RKO (cell line): ENCODE results near the gene KCNQ4.

ENCODE experiments used
- DNase-seq: peaks from one replicate; pipeline ENCODE4 v3.0.0-alpha.2; 2016; ENCODE audit warnings: low spot score

The KCNQ4 gene

DNA sequence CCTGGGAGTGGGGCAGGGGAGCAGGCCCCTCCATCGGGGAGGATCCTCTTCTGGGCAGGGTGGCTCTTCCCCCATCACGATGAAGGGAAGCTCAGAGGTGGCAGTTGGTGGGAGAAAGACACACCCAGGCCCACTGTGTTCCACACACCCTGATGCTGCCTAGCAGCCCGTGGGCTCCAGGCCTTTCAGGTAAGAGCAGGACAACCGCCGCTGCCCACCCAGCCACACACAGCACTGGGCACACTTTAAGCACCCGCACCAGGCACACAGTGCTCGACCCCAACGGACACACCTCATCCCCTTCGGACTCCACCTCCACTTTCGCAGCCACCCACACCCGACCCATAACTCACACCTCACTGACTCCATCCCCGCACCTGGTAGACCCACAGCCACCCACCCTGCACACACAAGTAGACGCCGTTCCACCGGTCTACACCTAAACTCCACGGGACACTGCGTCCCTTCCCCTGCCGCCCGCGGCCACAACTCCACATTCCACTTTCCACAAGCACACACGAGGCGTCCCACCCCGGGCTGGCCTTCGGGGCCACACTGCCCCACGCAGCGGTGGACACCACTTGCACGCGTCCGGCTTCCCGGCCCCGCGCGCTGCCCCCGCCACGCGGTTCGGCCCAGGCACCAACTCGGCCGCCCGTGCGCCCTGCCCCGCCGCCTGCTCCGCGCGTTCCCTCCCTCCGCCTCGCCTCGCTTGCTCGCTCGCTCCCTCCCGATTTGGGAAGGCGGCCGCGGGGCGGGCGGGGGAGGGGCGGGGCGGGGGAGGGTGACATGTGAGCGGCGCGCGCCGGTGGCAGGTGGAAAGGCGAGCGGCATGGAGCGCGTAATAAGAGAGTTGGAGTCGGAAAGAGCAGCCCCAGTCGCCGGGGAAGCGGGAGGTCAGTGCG lies at the start of gene KCNQ4:
KCNQ4 (plus strand) TSS at position 787 of the 905 bp plus-strand sequence. CDS start 307 bp downstream, outside the sequence.
- DNase-seq, result peak; percentile 70

DNA sequence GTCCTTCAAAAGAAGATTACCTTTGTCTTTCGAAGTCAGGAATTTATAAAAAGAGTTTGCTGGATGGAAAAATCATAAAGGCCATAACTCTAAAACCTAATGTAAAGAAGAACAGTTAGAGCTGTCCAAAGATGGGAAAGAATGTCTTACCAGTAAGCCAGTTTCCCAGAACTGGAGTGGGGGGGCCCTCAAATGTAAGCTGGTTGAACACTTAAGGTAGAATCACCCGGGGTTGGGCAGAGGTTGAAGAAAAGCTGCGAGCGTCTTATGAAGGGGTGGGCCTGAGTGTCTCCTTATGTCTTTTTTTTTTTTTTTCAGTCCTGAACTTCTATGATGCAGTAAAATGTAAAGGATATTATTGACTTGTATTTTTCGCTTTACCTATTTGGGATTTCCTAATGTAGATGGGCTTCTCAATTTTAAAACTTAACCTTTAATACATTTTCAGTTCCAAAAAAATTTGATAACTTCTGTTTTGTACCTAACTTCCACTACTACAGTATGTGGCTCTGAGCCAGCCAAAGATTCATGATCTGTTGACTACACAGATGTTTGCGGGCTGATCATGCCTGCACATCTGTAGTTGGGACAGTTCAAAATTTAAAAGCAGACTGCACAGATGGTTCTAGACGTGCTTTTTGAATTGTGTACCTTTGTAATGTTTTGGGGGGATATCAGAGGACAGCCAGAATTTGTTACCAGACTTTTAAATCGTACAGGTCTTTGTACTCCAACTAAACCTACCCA lies 48.5 kb upstream of the KCNQ4 start:
- DNase-seq, result no peak

DNA sequence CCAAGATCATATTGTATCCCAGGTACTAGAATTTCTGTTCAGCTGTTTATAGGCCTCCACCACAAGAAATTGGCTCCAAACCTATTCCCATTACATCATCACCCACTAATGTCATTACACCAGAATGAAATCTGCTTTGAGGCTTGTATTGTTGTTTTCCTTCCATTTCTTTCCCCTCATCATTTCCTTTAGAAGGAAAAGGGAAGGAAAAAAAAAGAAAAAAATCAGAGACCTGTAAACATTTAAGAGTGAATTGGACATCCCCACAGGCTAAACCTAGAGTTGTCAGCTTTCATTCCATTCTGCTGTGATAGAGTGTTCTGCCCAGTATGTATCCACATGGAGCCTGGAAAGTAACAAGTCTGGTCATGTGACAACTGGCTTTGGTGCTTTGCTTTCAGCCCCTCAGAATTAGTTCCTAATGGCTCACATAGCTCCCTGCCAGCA lies 47.5 kb upstream of the KCNQ4 start:
- no peak for DNase-seq

DNA sequence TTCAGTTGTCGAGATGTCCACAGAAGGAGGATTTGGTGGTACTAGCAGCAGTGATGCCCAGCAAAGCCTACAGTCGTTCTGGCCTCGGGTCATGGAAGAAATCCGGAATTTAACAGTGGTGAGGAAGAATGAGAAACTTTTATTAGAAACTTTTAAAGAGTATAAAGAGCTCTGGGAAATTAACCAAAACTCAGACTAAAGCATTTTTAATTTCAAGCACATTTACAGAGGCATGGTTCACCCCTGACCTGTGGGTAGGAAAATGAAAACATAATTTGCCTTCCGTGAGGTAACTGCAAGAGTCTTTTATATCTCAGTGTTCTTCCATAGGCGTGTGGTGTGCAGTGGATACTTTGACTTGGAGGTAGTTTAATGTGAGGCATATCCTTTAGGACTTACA lies 44.8 kb upstream of the KCNQ4 start:
- DNase-seq, result no peak

DNA sequence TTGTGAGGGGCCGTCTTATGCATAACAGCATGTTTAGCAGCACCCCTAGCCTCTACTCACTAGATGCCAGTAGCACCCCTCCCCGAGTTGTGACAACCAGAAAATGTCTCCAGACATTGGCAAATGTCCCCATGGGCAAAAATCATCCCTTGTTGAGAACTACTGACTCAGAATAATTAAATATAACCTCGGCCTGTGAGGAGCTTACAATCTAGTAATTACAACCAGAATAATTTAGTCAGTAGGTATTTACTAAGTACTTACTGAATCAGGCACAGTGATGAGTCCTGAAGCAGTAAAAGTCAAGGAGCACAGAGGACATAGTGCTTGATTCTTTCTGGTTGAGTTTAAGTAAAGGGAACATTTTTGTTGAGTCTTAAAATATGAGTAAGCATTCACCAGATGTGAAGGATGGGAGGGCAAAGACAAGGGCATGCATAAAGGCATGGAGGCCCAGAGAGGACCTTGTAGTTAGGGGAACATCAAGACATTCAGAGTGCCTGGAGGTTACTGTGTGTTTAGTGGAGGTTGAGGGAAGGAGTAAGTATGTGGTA lies 44.1 kb upstream of the KCNQ4 start:
- DNase-seq, result no peak

DNA sequence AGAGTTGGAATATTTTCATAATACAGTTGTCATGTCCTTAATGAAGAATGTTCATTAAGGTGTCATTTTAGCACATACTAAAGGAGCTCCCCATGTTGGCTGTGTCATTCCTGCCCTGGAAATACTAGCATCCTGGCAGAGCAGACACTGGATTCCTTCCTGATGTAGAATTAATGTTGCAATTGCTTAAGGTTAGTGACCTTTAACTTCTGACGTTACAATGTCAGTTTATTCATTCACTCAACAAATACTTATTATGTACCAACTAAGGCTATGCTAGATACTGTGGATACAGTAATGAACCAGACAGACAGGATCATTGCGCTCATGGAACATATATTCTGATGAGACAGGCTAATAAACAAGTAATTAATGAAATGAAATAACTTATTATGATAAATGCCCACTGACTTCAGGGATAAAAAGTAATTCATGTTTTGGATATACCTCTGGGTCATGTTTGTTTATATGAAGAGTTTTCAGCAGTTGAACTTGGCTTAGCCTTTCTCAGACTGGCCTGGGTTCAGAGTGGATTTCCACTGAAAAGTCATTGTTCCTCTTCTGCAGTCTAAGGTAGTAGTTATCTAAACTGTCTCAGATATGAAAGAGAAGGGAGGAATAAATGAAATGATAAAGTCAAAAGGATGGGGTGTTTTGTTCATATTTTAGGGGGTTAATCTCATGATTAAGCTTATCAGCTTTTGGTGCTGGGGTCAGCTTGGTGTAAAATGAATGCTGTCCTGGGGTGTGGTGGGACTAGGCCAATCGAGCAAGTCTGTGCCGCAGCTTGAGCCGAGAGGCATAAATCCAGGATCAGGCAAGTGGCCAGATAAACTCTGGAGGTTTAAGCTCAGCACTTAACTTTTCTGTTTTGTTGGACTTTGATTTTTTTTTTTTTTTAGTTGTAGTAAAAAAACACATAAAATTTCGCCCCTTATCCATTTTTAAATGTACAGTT lies 43.3 kb upstream of the KCNQ4 start:
- DNase-seq, result no peak

DNA sequence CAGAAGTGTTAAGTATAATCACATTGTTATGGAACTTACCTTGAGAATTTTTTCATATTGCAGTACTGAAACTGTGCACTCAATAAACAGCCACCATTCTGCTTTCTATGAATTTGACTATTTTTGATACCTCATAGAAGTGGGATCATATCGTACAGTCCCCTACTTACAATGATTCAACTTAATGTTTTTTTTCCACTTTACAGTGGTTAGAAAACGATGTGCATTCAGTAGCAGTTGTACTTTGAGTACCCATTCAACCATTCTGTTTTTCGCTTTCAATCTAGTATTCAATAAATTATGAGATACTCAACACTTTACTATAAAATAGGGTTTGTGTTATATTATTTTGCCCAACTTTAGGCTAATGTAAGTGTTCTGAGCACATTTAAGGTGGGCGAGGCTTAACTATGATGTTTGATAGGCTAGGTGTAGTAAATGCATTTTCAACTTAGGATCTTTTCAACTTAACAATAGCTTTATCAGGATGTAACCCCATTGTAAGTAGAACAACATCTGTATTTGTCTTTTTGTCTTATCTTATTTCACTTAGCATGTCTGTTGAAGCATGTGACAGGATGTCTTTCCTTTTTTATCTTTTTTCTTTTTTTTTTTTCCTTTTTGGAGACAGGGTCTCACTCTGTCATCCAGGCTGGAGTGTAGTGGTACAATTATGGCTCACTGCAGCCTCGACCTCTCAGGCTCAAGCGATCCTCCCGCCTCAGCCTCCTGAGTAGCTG lies 42.4 kb upstream of the KCNQ4 start:
- DNase-seq, result no peak

DNA sequence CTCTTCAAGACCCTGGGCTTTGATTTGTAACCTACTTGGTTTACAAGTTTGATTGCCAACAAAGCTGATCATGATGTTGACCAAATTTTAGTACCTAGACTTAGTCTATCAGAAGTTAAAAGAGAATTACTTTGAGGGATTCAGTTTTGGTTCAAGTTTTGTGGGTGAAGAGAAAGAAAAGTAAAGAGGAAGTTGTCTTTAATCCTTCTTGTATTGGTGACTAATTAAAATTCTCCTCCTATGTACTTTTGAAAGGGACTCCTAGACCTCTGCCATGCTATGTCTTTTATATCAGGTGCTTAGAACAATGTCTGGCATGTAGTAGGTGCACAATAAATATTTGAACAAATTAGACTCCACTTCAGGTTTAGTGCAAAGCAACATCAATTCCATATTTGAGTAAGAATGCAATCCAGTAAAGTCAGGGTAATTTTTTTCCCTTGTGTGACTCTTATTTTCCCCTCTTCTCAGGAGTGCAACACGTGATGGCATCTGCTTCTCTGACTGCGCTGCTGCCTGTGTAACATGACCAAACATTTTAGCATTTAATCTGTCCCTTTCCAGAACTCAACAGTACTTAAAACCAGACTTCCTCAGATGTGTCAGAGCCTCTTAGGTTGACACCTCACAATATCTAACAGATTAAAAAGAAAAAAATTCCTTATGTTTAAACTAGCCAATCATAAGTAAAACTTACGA lies 41.1 kb upstream of the KCNQ4 start:
- no peak for DNase-seq

DNA sequence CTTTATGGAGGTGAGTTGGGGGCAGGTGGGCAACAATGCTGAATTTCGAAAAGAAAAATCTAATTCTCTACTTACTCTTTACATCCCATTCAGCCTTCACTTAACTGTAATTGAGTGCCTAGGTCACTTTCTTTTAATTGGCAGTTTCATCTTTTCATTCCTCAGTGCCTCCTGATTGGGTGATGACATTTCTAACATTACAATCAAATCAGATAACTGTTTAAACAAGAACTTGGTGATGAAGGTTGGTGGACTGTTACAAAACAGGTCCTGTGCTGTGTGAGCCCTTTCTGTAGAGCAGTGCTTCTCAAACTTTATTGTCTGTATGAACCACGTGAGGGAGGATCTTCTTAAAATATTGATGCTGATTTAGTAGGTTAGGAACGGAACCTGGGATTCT lies 40.1 kb upstream of the KCNQ4 start:
- no peak for DNase-seq

DNA sequence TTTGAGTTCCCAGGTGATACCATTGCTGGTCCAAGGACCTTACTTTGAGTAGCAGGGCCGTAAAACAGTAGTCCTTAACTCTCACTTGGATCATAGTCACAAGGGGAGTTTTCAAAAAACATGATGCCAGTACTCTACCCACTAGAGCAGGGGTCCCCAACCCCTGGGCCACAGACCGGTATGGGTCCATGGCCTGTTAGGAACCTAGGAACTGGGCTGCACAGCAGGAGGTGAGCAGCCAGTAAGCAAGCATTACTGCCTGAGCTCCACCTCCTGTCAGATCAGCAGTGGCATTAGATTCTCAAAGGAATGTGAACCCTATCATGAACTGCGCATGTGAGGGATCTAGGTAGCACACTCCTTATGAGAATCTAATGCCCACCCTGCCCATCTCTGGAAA lies 39.7 kb upstream of the KCNQ4 start:
- no peak for DNase-seq

DNA sequence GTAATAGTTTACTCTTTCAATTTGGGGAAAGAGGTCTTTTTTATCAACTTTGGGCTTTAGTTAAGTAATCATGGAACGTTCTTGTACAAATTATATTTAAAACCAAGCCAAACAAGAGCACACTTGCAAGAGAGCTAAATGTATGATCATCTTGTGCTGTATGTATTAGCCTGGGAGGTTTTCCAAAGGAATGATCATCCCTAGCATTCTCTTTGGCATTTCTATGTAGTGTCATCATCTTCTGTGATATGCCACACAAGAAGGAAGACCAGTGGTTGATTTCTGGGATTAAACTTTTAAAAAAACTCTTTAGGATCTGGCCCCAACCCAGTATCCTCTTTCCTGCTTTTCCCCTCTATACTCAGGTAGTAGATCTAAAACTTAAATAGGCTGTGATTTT lies 38.4 kb upstream of the KCNQ4 start:
- DNase-seq, result no peak

DNA sequence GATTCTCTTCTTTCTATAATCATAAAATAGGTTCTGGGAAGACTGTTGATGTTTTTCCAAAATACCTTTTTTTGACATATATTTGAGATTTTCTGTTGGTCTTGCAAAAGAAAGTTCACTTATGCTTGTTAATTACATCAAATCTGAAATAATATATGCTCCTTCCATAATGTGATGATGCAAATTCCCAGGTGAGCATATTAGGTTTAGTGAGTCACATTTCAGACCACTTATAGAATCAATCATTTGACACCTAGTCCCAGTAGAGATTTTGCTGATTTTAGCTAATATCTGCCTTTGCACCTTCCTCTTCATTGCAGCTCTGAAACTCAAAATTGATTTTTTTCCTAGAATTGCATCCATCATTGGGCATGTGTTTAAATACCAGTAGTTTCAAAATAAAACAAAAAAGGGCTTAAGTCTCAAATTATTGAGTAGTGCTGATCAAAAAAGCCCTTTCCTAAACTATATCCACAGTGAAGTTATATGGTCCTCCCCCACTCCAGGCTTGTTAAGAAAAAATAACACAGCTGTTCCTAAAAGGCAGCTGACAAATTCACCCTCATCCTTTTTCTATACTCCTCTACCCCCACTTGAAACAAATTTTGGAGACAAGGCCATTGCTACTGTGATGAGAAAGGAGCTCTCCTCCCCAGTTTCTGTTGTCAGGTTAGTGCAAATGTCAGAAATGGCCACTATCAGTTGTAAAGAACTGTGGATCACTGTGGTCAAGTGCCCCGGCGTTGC lies 37.1 kb upstream of the KCNQ4 start:
- no peak for DNase-seq

DNA sequence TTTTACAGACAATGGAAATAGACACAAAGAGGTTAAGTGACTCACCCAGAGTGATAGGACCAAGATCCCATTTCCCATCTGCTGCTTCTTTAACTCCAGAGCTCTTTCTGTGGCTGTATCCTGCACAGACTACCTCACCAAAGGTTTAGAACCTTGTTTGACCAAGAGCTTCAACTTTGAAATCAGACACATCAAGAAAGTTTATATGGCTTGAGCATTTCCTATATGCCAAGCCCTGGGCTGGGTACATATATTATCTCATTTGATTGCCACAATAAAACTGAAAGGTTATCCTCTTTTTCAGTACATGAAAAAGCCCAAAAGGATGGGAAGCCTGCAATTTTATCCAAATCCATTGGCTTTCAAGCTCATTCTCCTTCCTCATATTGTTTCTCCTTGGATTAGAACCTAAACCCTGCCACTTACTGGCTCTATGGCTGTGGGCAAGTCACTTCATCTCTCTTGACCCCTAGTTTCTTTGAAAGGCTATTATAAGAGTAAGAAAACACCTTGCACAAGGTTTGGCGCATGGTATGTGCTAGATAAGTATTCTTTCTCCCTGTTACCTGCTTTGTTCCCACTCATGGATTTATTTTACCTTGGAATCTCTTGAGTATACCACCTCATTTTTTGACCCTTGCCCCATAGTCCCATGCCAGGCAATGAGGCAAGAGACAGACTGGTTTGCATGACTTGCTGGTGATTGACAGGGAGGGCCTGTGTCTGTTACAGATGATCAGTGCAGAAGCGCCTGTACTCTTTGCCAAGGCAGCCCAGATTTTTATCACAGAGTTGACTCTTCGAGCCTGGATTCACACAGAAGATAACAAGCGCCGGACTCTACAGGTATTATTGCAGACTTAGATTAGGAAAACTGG lies 34.5 kb upstream of the KCNQ4 start:
- no peak for DNase-seq

DNA sequence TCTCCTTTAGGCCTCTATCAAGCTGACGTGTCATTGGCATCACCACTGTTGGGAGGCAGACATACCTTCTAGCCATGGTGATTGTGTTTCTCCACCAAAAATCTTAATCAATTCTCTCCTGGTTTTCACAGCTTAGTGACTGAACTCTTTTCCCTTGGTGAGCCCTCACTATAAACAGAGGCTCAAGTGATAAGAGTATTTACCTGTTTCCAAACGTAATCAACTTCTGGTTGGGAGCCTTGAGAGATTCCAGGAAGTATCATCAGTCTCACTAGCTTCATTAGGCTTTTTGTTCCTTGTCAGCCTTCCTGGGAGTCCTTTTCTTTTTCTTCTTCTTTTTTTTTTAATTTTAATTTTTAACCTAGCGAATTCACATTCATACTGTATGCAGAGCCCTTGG lies 33.8 kb upstream of the KCNQ4 start:
- DNase-seq, result no peak

DNA sequence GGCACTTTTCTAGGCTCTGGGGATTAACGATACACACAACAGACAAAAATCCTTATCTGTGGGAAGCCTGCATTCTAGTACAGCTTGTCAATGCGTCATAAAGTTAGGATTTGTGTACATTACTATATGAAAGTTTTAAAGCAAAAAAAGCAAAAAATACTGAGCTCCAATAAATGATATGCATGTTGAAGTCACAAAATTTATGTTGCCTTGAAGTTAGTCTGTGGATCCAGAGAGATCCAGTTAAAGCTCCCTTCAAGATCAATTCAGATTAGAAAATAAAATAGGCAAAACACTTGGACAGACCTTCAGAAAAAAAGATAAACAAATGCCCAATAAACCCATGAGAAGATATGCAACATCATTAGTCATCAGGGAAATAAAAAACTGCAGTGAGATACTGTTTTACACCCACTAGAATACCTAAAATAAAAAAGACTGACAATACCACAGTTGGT lies 33.1 kb upstream of the KCNQ4 start:
- DNase-seq, result no peak

DNA sequence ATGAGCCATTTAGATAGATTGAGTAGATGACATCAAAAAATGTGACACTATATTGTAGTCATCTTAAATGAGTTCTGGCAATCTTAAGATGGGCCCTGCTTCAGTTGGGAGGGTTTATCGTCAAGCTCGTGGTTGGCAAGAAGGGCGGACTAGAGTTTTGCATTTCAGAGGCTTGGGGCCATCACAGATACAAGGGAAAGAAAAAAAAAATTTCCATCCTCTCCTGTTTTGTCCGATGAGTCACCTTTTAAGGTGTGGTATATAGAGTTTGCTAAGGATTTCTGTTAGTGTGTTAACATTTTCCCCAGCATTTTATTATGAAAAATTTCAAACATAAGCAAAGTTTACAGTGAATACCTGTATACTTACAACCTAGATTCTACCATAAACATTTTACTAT lies 31.8 kb upstream of the KCNQ4 start:
- DNase-seq, result no peak

DNA sequence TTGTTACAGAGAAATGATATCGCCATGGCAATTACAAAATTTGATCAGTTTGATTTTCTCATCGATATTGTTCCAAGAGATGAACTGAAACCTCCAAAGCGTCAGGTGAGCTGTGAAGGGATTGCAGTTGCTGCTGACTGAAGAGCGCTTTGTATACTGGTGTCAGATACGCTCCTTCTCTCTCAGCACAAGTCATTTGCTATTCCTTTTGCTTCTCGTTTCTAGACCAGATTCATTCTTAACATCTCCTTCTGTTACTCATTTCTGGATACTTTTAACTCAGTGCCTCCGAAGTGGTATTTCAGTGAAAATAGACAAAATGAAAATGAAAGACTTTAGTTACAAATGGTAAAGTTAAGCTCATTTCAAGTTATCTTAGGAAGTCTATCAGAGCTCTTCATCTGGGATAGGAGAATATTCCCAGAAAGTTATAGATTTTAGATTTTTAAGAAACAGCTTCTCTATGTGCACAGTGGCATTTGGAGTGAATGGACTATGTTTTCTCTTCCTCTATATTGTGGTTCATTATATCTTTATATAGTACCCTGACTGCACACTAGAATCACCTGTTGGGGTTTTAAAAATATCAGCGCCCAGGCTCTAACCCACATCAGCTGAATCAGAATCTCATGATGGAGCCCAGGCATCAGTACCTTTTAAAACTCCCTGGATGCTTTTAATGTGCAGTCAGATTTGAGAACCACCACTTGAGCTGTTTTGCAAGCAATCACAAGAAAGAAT lies 30.3 kb upstream of the KCNQ4 start:
- no peak for DNase-seq

DNA sequence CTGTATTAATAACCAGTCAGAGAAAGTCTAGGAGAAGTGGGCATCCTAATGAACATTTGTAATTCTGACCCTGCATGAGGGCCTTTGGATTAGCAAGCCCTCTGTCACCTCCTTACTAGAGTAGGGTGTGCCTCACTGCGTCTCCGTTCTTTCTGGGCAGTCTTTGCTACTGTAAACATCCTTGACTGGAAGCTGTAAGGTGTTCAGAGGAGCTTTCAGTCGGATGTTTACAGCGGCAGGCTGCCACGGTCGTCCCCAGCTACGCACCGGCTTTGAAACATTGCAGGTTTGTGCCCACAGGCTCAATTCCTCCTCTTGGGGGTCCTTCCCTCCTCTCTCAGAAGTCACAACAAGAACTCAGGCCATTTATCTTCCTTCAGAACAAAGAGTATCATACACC lies 29.4 kb upstream of the KCNQ4 start:
- no peak for DNase-seq
